NB4 (cell line): ENCODE measurements around the gene OSBPL10.

Experiments
- CTCF ChIP-seq: IDR thresholded peaks from one replicate; pipeline ENCODE4 v1.5.1; 2012; ENCODE audit warnings: low read depth, low read length
- MAX ChIP-seq: IDR thresholded peaks from 2 replicates; pipeline ENCODE4 v1.6.1; 2011; ENCODE audit warnings: low read depth, low read length
- MYC ChIP-seq: IDR thresholded peaks from 2 replicates; pipeline ENCODE4 v1.6.1; 2011; ENCODE audit warnings: low read depth, low read length
- POLR2A ChIP-seq: IDR thresholded peaks from 2 replicates; pipeline ENCODE4 v1.6.1; 2011; ENCODE audit warnings: mild to moderate bottlenecking; ENCODE audit not compliant: insufficient read length; ENCODE audit errors: extremely low read depth

- TF ChIP-seq CTCF = no peak
- TF ChIP-seq MAX = no peak
- no peak for TF ChIP-seq MYC
- TF ChIP-seq POLR2A = no peak
Measured at GRCh38 chr3:31918179-31919150, 62.6 kb downstream of the OSBPL10 start.
